ENCODE data around the gene OR7C2.

OR7C2 gene

GRCh38 chr19:14979476-14980255 is 38.4 kb downstream of the OR7C2 start, which contains the start of gene SLC1A6:
Gene SLC1A6, minus strand, starts transcription at chr19:14979864. Its CDS starts 6,954 bp downstream, at chr19:14972910.
- no peak for DNase-seq
- in situ Hi-C loops (cut with HindIII; ENCODE audit: low pct_ligation_motif_present, low sequenced_read_pairs) = no loop called here
- H3K27me3 ChIP-seq (replicated peaks) = peaks cover 6% of the 10 kb centered on the region
- no peak for TF ChIP-seq CTCF (IDR thresholded peaks at IDR 0.05; ENCODE audit: low read depth, low read length, missing control alignments)
- no peak within 1 kb of the TSS for H3K4me3 ChIP-seq (ENCODE audit: low read depth, low read length)
- no peak within 1 kb of the TSS for H3K27ac ChIP-seq
- no peaks in the 10 kb centered on the region for H3K36me3 ChIP-seq (replicated peaks)

DNA sequence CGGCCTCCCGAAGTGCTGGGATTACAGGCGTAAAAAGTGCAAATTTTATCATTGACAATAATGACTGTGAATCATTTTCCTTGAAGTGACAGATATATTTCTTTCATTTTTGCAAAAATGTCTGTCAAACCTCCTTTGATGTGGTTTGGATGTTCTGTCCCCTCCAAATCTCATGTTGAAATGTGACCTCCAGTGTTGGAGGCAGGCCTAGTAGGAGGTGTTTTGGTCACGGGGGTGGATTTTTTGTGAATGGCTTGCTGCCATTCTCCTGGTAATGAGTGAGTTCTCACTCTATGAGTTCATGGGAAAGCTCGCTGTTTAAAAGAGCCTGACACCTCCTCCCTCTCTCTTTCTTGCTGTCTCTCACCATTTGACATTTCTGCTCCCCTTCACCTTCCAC is 43.8 kb downstream of the OR7C2 start:
- TF ChIP-seq CTCF (IDR thresholded peaks at IDR 0.05; ENCODE audit: low read depth, low read length, missing control alignments) = no peak
- DNase-seq = no peak
- H3K4me3 ChIP-seq (ENCODE audit: low read depth, low read length) = no peak overlapping the region
- no peaks in the 10 kb centered on the region for H3K36me3 ChIP-seq (replicated peaks)
- in situ Hi-C loops (cut with HindIII; ENCODE audit: low pct_ligation_motif_present, low sequenced_read_pairs) = no loop called here
- peaks cover 3% of the 10 kb centered on the region for H3K27me3 ChIP-seq (replicated peaks)
- H3K27ac ChIP-seq = no peak overlapping the region

Data from brain microvascular endothelial cell (primary cell).